SJSA1 (cell line): ENCODE measurements around the gene ZCWPW1. TPM values are rescaled to one million over a fixed set of nuclear protein-coding genes. Genes with fewer than 3 reads are reported as not detected.
"Not testable (repeated sequence)": the region's sequence is repeated elsewhere in the genome, so short reads cannot be mapped to it uniquely, and the experiment has no call there.

Experiments
- DNase-seq, 2 experiments: peaks; one replicate each; pipeline ENCODE4 v3.0.0-alpha.2; 2015 to 2020; ENCODE audit warnings: low spot score in 2 of 2, low read depth in 1 of 2
- H3K27ac ChIP-seq: fragments of 250-450 bp; sonication (Bioruptor Pico); 2 replicates; pipeline ENCODE4 v1.5.1; 2020; ENCODE audit warnings: mild to moderate bottlenecking, moderate library complexity
- H3K27me3 ChIP-seq: fragments of 250-450 bp; sonication (Bioruptor Pico); replicated peaks from 2 replicates; pipeline ENCODE4 v1.5.1; 2020; ENCODE audit warnings: mild to moderate bottlenecking, moderate library complexity
- H3K36me3 ChIP-seq: fragments of 250-450 bp; sonication (Bioruptor Pico); 2 replicates; pipeline ENCODE4 v1.5.1; 2020; ENCODE audit warnings: mild to moderate bottlenecking
- H3K4me1 ChIP-seq: fragments of 250-450 bp; sonication (Bioruptor Pico); replicated peaks from 2 replicates; pipeline ENCODE4 v1.6.1; 2021; ENCODE audit warnings: mild to moderate bottlenecking
- H3K4me3 ChIP-seq: fragments of 250-450 bp; sonication (Bioruptor Pico); 2 replicates; pipeline ENCODE4 v1.5.1; 2020; ENCODE audit warnings: mild to moderate bottlenecking
- H3K9me3 ChIP-seq: fragments of 250-450 bp; sonication (Bioruptor Pico); replicated peaks from 2 replicates; pipeline ENCODE4 v1.5.1; 2020; ENCODE audit warnings: mild to moderate bottlenecking
- total RNA-seq: library from RNA; depleted of rRNA; stranded (reverse); fragments of >200 nt; shearing (Covaris generic); gene quantifications from 2 replicates; pipeline ENCODE4 v1.2.3, GENCODE V29; 2014

The ZCWPW1 gene
- total RNA-seq, 1 experiment from 2014 or later: 1.2 TPM

DNA sequence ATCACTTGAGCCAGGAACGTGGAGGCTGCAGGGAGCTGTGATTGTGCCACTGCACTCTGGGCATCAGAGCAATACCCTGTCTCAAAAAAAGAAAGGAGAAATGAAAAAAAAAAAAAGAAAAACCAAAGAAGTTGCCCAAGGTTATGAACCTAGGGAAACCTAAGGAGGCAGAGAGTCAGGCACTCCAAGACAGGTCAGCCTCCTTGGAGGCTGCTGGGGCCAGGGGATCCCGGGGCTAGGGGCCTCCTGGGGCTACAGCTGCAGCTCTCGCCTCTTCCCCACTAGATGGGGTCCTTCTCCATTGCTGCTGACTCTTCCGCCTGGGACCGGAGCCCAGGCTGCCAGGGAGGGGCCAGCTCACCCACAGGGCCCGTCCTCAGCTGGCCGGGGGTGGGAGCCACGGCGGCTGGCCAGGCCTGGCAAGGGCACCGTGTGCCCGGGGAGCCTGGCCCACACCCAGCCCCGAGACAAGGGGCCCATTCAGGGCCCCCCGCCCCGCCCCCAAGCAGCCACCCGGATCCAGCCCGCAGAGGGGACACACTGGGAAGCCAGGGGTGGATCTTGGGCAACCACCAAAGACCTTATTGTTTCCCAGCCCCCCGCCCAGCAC, 37.3 kb upstream of the ZCWPW1 start:
- DNase-seq: peak in 1 of 2 experiments; percentile 71

DNA sequence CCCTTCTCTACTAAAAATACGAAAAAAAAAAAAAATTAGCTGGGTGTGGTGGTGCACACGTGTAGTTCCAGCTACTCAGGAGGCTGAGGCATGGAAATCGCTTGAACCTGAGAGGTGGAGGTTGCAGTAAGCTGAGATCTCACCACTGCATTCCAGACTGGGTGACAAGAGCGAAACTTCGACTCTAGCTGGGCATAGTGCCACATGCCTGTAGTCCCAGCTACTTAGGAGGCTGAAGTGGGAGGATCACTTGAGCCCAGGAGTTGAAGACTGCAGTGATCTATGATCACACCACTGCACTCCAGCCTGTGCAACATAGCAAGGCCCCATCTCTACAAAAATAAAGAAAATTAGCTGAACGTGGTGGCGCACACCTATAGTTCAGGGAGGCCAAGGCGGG, 36.8 kb upstream of the ZCWPW1 start:
- H3K9me3 ChIP-seq: no peaks in the 10 kb centered on the region
- DNase-seq: no peak
- H3K27me3 ChIP-seq: no peaks in the 10 kb centered on the region
- H3K4me3 ChIP-seq: no peak overlapping the region
- peaks cover 38% of the 10 kb centered on the region for H3K36me3 ChIP-seq
- H3K4me1 ChIP-seq: peaks cover 13% of the 10 kb centered on the region
- H3K27ac ChIP-seq: no peak overlapping the region

More for the DNA sequence above, 37.3 kb upstream of the ZCWPW1 start:
- peaks cover 13% of the 10 kb centered on the region for H3K4me1 ChIP-seq
- no peaks in the 10 kb centered on the region for H3K27me3 ChIP-seq
- no peak overlapping the region for H3K27ac ChIP-seq
- no peak overlapping the region for H3K4me3 ChIP-seq
- peaks cover 43% of the 10 kb centered on the region for H3K36me3 ChIP-seq
- no peaks in the 10 kb centered on the region for H3K9me3 ChIP-seq

DNA sequence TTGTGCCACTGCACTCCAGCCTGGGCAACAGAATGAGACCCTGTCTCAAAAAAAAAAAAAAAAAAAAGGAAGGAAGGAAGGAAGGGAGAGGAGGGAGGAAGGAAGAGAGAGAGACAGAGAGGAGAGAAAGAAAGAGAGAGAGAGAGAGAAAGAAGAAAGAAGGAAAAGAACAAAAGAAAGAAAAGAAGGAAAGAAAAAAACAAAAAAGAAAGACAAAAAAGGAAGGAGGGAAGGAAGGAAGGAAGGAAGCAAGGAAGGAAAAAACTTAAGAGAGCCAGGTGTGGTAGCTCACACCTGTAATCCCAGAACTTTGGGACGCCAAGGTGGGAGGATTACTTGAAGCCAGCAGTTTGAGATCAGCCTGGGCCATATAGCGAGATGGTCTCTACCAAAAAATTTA, 36.3 kb upstream of the ZCWPW1 start:
- no peaks in the 10 kb centered on the region for H3K27me3 ChIP-seq
- no peak overlapping the region for H3K4me3 ChIP-seq

DNA sequence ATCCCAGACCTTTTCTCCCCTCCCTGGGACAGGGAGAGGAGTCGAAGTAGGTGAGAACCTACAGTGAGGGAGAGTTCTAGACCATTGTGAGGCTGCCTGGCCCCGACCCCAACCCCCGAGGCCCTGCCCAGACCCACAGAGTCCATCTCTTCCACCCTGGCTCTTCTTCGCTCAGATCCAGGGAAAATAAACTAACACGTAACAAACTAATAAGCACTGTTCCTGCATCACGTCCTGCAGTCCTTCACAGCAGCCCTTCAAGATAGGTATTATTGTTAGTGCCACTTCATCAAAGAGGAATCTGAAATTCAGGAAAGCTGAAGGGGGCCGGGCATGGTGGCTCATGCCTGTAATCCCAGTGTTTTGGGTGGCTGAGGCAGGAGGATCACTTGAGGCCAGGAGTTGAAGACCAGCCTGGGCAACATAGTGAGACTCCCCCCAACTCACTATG, 35.7 kb upstream of the ZCWPW1 start, which contains the start of gene SPACDR:
SPACDR (minus strand) TSS at position 51 of the 451 bp plus-strand sequence. CDS start 235 bp downstream, outside the sequence.
- H3K36me3 ChIP-seq: peaks cover 30% of the 10 kb centered on the region
- H3K4me3 ChIP-seq: no peak within 1 kb of the TSS
- H3K27ac ChIP-seq: no peak within 1 kb of the TSS
- no peaks in the 10 kb centered on the region for H3K9me3 ChIP-seq
- H3K4me1 ChIP-seq: peaks cover 13% of the 10 kb centered on the region
- DNase-seq: no peak
- no peaks in the 10 kb centered on the region for H3K27me3 ChIP-seq

More for the DNA sequence above, 36.3 kb upstream of the ZCWPW1 start:
- Histone ChIP-seq H3K9me3 (no peaks in the 10 kb centered on the region), H3K27ac (no peak overlapping the region), H3K36me3 (peaks cover 35% of the 10 kb centered on the region), H3K4me1 (peaks cover 13% of the 10 kb centered on the region)
- no peak for DNase-seq

DNA sequence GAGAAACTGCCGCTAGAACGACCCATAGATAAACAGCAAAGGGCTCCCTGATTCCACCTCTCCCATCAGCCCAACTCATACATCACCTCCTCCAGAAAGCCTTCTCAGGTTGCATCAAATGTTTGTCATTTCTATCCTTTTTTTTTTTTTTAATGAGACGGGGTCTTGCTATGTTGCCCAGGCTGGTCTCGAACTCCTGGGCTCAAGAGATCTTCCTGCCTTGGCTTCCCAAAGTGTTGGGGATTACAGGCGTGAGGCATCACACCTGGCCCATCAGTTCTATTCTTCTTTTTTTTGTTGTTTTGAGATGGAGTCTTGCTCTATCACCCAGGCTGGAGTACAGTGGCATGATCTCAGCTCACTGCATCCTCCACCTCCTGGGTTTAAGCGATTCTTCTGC, 28.5 kb upstream of the ZCWPW1 start:
- no peaks in the 10 kb centered on the region for H3K4me1 ChIP-seq
- no peaks in the 10 kb centered on the region for H3K36me3 ChIP-seq

DNA sequence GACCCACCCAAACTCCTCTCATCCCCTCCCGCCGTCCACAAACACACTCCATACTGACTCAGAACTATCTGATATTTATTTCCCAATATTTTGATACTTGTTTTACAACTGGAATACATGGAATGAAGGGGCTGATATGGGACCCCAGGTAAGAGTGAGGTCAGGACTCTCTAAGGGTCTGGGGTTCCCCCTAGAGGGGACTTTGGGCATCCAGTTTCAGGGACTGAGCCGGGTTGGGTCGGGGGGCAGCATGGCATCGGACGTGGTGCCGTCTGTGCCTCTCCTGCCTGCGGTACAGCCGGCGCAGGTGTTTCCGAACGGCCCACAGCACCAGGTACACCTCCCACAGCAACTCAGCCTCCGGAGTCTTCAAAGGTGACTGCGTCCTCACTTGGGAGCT, 28.1 kb upstream of the ZCWPW1 start:
- Histone ChIP-seq H3K4me1 (no peaks in the 10 kb centered on the region), H3K27me3 (no peaks in the 10 kb centered on the region), H3K36me3 (no peaks in the 10 kb centered on the region), H3K27ac (no peak overlapping the region), H3K4me3 (no peak overlapping the region), H3K9me3 (no peaks in the 10 kb centered on the region)
- DNase-seq: no peak

More for the DNA sequence above, 28.5 kb upstream of the ZCWPW1 start:
- Histone ChIP-seq H3K27me3 (no peaks in the 10 kb centered on the region), H3K4me3 (no peak overlapping the region), H3K27ac (no peak overlapping the region), H3K9me3 (no peaks in the 10 kb centered on the region)
- DNase-seq: no peak

DNA sequence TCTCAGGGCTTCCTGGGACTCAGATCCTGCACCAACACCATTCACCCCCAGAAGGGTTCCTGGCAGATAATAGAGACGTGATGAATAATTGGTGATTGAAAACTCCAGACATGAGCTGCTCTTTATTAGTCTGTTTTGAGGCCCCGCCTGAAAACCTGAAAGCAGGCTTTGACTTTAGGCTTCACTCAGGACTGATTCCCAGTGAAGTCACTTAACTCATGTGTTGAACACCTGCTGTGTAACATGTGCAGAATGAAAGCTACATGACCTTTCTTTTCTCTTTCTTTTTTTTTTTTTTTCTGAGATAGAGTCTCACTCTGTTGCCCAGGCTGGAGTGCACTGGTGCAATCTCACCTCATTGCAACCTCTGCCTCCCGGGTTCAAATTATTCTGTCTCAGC, 26.7 kb upstream of the ZCWPW1 start:
- no peak overlapping the region for H3K4me3 ChIP-seq
- H3K27me3 ChIP-seq: no peaks in the 10 kb centered on the region
- H3K36me3 ChIP-seq: no peaks in the 10 kb centered on the region
- H3K4me1 ChIP-seq: peaks cover 7% of the 10 kb centered on the region
- no peak for DNase-seq
- no peaks in the 10 kb centered on the region for H3K9me3 ChIP-seq
- no peak overlapping the region for H3K27ac ChIP-seq

DNA sequence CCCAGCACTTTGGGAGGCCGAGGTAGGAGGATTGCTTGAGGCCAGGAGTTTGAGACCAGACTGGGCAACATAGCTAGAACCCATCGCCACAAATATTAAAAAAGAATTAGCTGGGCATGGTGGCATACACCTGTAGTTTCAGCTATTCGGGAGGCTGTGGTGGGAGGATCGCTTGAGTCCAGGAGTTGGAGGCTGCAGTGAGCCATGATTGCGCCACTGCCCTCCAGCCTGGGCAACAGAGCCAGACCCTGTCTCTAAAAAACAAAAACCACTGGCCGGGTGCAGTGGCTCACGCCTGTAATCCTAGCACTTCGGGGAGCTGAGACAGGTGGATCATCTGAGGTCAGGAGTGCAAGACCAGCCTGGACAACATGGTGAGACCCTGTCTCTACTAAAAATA, 25.4 kb upstream of the ZCWPW1 start:
- H3K9me3 ChIP-seq, H3K36me3 ChIP-seq, H3K4me1 ChIP-seq, H3K27me3 ChIP-seq, H3K27ac ChIP-seq, DNase-seq, H3K4me3 ChIP-seq: not testable (repeated sequence)

DNA sequence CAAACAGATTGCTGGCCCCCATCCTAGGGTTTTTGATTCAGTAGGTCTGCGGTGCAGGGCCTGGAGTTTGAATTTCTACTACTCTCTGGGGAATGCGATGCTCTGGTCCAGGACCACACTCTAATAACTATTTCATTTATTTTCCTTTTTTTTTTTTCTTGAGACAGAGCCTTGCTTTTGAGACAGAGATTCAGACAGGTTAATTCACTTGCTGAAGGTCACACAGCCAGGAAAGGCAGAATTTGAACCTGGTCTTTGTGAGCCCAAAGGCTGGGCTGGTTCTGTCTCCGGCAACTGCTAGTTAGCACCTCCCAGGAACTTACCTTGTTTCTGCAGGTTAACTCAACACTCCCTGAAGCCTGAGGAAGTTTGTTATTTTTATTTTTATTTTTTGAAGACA, 24.0 kb upstream of the ZCWPW1 start:
- H3K27ac ChIP-seq: no peak overlapping the region

DNA sequence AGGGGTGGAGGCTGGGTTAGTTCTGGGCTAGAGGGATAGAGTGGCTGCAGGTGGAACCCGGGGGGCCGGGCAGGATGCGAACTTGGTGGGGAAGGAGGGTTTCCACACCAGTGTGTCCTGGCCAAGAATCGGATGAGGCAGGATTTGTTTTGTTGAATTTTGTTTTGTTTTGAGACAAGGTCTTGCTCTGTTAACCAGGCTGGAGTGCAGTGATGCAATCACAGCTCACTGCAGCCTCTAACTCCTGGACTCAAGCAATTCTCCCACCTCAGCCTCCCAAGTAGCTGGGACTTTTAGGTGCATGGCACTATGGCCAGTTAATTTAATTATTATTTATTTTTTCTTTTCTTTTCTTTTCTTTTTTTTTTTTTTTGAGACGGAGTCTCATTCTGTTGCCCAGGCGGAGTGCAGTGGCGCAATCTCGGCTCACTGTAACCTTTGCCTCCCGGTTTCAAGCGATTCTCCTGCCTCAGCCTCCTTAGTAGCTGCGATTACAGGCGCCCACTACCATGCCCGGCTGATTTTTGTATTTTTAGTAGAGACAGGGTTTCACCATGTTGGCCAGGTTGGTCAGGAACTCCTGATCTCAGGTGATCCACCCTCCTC, 20.8 kb upstream of the ZCWPW1 start:
- Histone ChIP-seq H3K9me3 (no peaks in the 10 kb centered on the region), H3K4me1 (peaks cover 17% of the 10 kb centered on the region), H3K4me3 (no peak overlapping the region), H3K36me3 (no peaks in the 10 kb centered on the region), H3K27ac (no peak overlapping the region), H3K27me3 (no peaks in the 10 kb centered on the region)
- no peak for DNase-seq

More for the DNA sequence above, 24.0 kb upstream of the ZCWPW1 start:
- Histone ChIP-seq H3K36me3 (no peaks in the 10 kb centered on the region), H3K27me3 (no peaks in the 10 kb centered on the region), H3K4me3 (no peak overlapping the region), H3K4me1 (peaks cover 7% of the 10 kb centered on the region), H3K9me3 (no peaks in the 10 kb centered on the region)
- DNase-seq: no peak

DNA sequence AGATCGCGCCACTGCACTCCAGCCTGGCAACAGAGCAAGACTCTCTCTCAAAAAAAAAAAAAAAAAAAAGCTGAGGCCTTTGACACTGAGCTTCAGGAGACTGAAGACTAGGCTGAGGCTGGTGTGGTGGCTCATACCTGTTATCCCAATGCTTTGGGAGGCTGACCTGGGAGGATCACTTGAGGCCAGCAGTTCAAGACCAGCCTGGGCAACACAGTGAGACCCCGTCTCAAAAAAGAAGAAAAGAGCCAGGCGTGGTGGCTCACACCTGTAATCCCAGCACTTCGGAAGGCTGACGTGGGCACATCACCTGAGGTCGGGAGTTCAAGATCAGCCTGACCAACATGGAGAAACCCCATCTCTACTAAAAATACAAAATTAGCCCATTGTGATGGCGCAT, 18.9 kb upstream of the ZCWPW1 start:
- not testable (repeated sequence) for H3K27ac ChIP-seq, H3K36me3 ChIP-seq, DNase-seq, H3K9me3 ChIP-seq, H3K4me3 ChIP-seq, H3K27me3 ChIP-seq
- peaks cover 36% of the 10 kb centered on the region for H3K4me1 ChIP-seq

DNA sequence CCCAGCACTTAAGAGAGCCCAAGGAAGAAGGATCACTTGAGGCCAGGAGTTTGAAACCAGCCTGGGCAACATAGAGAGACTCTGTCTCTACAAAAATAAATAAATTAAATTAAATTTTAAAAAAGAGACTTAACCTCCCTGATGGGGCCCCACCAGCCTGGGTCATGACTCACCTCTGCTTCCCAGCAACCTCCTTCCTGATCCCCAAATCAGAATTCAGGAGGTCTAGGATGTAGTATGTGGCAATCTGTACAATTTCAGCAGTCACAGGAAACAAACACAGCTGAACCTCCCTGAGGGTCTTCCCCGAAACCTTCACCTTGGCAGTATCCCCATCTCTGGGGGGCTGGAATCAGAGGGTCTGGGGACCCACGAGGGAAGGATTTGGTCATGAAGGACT, 17.5 kb upstream of the ZCWPW1 start:
- Histone ChIP-seq H3K9me3 (no peaks in the 10 kb centered on the region), H3K36me3 (no peaks in the 10 kb centered on the region), H3K27ac (no peak overlapping the region), H3K27me3 (no peaks in the 10 kb centered on the region), H3K4me3 (no peak overlapping the region), H3K4me1 (peaks cover 40% of the 10 kb centered on the region)
- DNase-seq: no peak

DNA sequence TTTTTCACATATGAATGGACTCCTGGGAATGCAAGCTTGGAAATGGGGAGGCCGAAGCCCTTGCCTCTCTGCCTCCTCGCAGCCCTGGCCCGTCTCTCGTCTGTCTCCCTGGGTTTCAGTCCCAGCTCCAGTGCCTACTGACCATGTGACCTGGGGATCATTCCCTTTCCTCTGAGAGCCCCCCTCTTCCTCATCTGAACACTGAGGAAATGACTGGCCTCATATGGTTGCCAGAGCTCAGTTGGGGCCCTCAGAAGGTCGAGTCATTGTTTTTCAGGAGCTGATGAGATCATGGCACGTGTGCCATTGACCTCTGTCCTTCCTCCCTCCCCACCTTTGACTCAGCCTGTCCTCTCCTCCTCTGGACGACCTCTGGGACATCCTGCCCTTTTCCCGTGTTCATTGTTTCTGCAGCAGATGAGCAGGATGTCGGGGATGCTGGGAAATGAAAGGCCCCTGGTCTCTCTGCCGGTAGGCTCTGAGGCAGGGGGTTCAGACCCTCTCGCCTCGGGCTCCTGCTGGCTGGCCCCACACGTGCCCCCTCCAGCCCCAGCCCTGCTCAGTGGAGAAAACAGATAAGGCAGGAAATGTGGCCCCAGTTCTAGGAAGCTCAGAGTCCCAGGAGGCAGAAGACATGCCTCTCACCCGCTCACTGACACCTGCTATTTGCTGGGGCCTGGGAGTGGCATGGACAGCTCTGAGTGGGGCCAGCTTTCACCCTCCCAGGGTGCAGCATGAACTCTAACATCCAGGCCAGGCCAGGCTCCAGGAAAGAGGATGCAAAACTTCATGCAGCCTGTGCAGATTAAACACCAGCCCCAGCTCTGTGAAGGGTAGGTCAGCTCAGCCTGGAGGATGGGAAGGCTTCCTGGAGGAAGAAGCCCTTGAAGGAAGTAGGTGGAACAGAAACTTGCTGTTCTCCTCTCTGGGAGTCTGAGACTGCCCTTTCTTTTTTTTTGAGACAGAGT, 16.1 kb upstream of the ZCWPW1 start:
- no peaks in the 10 kb centered on the region for H3K27me3 ChIP-seq
- peak overlapping the region; percentile 25; the same call in 1 of the 2 replicates for H3K27ac ChIP-seq
- peak in 1 of 2 experiments; percentile 39 for DNase-seq
- H3K9me3 ChIP-seq: no peaks in the 10 kb centered on the region
- H3K36me3 ChIP-seq: no peaks in the 10 kb centered on the region
- H3K4me3 ChIP-seq: no peak overlapping the region
- H3K4me1 ChIP-seq: peaks cover 46% of the 10 kb centered on the region
